HG03457 (cell line): ENCODE data around the gene PLPP2.

ENCODE experiments used
- ATAC-seq: cut with Tn5 transposase; IDR thresholded peaks from one replicate; pipeline ENCODE4 v1.9.1; 2021; ENCODE audit warnings: moderate number of reproducible peaks; ENCODE audit not compliant: unreplicated experiment

PLPP2 gene

GRCh38 chr19:294946-295686 is 3.9 kb upstream of the PLPP2 start:
- no peak for ATAC-seq

- ATAC-seq: no peak
These were observed 3.2 kb upstream of the PLPP2 start for GRCh38 chr19:294341-294945.

GRCh38 chr19:293436-294110 is 2.4 kb upstream of the PLPP2 start:
- no peak for ATAC-seq

GRCh38 chr19:292951-293350 is 1.7 kb upstream of the PLPP2 start:
- ATAC-seq: no peak

GRCh38 chr19:292281-292884 is 1.2 kb upstream of the PLPP2 start:
- no peak for ATAC-seq

- no peak for ATAC-seq
These were observed 518 bp upstream of the PLPP2 start for GRCh38 chr19:291561-292280.

- no peak for ATAC-seq
These were observed 714 bp downstream of the PLPP2 start for GRCh38 chr19:290372-291005.

- ATAC-seq: no peak
These were observed 1.4 kb downstream of the PLPP2 start for GRCh38 chr19:289651-290371.

GRCh38 chr19:288911-289310 is 2.3 kb downstream of the PLPP2 start:
- no peak for ATAC-seq

GRCh38 chr19:287381-287871 is 3.8 kb downstream of the PLPP2 start:
- ATAC-seq: no peak

- ATAC-seq: no peak
These were observed 7.8 kb downstream of the PLPP2 start for GRCh38 chr19:283395-283794.

GRCh38 chr19:282501-282900 is 8.7 kb downstream of the PLPP2 start:
- ATAC-seq: no peak

- ATAC-seq: no peak
These were observed 9.2 kb downstream of the PLPP2 start for GRCh38 chr19:281992-282391.

GRCh38 chr19:281156-281853 is 9.9 kb downstream of the PLPP2 start:
- ATAC-seq: no peak

- ATAC-seq: no peak
These were observed 10.6 kb downstream of the PLPP2 start for GRCh38 chr19:280541-281009.

GRCh38 chr19:279656-280055 is 11.5 kb downstream of the PLPP2 start:
- ATAC-seq: no peak

GRCh38 chr19:279231-279630 is 12.0 kb downstream of the PLPP2 start:
- no peak for ATAC-seq

GRCh38 chr19:277581-278165 is 13.5 kb downstream of the PLPP2 start:
- no peak for ATAC-seq

GRCh38 chr19:277131-277530 is 14.1 kb downstream of the PLPP2 start:
- ATAC-seq: no peak
